NCI-H128 (cell line): ENCODE measurements around the gene PRRG2.

Experiments used
- DNase-seq: peaks from one replicate; lab custom pipeline; 2025; ENCODE audit not compliant: unreplicated experiment; lab: John Stamatoyannopoulos, UW

PRRG2 gene

GRCh38 chr19:49581007-49581508 is at the start of gene PRRG2:
PRRG2 (plus strand) TSS chr19:49581316; CDS start chr19:49583220, 1,904 bp downstream.
- no peak for DNase-seq

- DNase-seq: no peak
Measured at GRCh38 chr19:49533551-49534488, 47.3 kb upstream of the PRRG2 start.

GRCh38 chr19:49534632-49535385 is 46.3 kb upstream of the PRRG2 start:
- no peak for DNase-seq

DNA sequence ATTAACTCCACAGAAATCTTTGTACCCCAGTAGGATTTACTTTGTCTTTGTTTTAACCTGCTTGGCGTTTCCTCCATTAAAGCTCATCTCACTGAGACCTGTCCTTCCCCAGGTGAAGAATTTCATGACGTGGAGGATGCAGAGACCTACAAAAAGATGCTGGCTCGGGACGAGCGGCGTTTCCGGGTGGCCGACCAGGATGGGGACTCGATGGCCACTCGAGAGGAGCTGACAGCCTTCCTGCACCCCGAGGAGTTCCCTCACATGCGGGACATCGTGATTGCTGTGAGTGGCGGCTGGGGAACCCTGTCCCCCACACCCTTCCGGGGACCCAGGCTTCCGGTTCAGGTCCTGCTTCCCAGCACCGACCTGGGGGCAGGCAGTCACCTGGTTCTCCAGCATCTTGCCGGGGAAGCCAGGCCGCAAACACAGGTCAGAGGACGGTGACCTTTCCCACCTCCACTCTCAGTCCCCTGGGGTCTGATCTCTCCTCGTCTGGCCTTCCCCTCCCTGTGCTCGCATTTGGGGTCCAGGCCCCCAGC is 44.1 kb upstream of the PRRG2 start:
- DNase-seq: no peak

DNA sequence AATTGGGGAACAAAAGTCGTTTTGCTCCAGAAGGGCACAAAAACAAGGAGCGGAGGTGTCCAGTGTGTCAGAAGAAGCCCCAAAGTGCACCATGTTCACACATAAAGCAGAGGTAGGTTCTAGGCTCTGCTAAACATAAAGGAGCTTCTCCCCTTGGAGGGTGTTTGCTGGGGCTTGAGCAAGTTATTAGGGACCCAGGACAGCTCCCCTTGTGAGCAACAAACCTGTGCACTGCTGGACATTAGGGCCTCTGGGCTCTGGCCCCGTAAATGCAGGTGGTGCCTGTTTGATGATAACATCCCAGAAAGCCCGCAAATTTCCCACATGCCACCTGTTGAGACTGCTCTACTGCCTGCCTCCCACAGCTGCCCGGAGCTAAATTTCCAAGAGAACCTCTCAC is 42.5 kb upstream of the PRRG2 start:
- no peak for DNase-seq

GRCh38 chr19:49539192-49539952 is 41.7 kb upstream of the PRRG2 start:
- DNase-seq: no peak

- DNase-seq: no peak
Measured at GRCh38 chr19:49541914-49542313, 39.2 kb upstream of the PRRG2 start.

DNA sequence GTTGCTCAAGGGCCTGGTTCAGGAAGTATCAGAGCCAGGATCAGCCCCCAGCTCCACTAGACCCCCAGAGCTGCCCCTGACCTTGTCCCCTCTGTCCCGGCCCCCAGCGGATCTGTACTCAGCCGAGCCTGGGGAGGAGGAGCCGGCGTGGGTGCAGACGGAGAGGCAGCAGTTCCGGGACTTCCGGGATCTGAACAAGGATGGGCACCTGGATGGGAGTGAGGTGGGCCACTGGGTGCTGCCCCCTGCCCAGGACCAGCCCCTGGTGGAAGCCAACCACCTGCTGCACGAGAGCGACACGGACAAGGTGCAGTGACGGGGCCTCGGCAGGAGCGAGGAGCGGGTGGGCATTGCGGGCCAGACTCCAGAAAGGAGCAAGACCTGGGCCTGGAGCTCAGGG is 38.7 kb upstream of the PRRG2 start:
- no peak for DNase-seq

- DNase-seq: no peak
Measured at GRCh38 chr19:49543032-49543431, 38.1 kb upstream of the PRRG2 start.

GRCh38 chr19:49544154-49544553 is 37.0 kb upstream of the PRRG2 start:
- no peak for DNase-seq

- peak; percentile 93 for DNase-seq
Measured at GRCh38 chr19:49546825-49547565, 34.1 kb upstream of the PRRG2 start.

GRCh38 chr19:49549045-49549444 is 32.1 kb upstream of the PRRG2 start:
- DNase-seq: no peak

- no peak for DNase-seq
Measured at GRCh38 chr19:49551531-49551930, 29.6 kb upstream of the PRRG2 start.

- no peak for DNase-seq
Measured at GRCh38 chr19:49552749-49553148, 28.4 kb upstream of the PRRG2 start.

GRCh38 chr19:49553451-49554271 is 27.5 kb upstream of the PRRG2 start:
- DNase-seq: no peak

- no peak for DNase-seq
Measured at GRCh38 chr19:49554701-49555181, 26.4 kb upstream of the PRRG2 start.

DNA sequence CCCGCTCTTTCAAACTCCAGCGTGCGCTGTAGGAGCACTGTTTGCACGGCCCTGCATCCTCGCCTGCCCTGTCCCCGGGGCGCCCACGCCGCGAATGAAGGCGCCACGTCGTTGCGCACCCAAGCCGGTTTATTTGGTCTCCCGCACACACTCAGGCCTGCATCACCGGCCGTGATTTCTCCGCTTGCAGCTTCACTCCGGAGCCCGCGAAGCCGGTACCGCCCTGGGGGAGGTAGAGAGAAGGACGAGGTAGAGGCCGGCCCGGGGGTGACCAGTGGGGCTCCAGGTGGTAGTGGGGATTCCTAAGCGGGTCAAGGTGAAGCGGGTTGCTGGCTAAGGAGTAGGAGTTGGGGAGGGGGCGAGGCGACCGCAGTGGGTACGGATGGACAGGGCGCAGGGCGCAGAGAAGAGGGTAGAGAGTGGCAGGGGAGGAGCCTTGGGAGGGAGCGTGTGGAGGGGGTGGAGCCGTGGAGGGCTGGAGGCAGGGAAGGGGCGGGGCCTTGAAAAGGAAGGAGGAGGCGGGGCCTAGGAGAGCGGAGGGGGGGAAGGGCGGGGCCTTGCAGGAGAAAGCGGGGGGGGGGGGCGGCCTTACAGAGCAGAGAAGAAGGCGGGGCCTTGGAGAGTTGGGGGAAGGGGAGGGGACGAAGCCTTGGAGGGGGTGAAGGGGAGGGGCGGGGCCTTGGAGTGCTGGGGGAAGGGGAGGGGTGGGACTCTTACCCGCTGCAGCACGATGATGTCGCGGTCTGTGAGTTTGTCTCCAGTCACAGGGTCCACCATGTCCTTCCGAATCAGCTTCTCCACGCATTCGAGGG is 25.3 kb upstream of the PRRG2 start:
- no peak for DNase-seq
